WTC11 (cell line): Measurements from ENCODE around the gene TGFBI. TPM values are rescaled to one million over a fixed set of nuclear protein-coding genes. Genes with fewer than 3 reads are reported as not detected.

ENCODE experiments used
- ATAC-seq: fragments of 200-7000 bp; cut with Tn5 transposase; 2 replicates; pipeline ENCODE4 v1.10.0; 2021; ENCODE audit warnings: mild to moderate bottlenecking, moderate library complexity
- CTCF ChIA-PET: fragments of 300-600 bp; sonication (Branson Sonifier 250); formaldehyde crosslinking; loops from one replicate; lab custom pipeline; 2021; ENCODE audit warnings: antibody characterized with exemption; lab: Charles Lee
- POLR2A ChIA-PET: fragments of 350-600 bp; sonication (Branson Sonifier 250); formaldehyde crosslinking; loops from one replicate; lab custom pipeline; 2021; ENCODE audit warnings: antibody characterized with exemption; lab: Charles Lee
- DNase-seq: peaks from one replicate; pipeline ENCODE4 v3.0.0; 2021; ENCODE audit warnings: low spot score
- H3K27ac Mint-ChIP-seq: 2 replicates; pipeline ENCODE4 v1.8.0; 2021; ENCODE audit warnings: mixed read lengths
- H3K27me3 Mint-ChIP-seq: 2 replicates; pipeline ENCODE4 v1.8.0; 2021; ENCODE audit warnings: low read depth, mild to moderate bottlenecking, moderate library complexity, mixed read lengths
- H3K36me3 Mint-ChIP-seq: 2 replicates; pipeline ENCODE4 v1.8.0; 2021; ENCODE audit warnings: mixed read lengths
- H3K4me1 Mint-ChIP-seq: 2 replicates; pipeline ENCODE4 v1.8.0; 2022; ENCODE audit warnings: mixed read lengths
- H3K4me3 Mint-ChIP-seq: 2 replicates; pipeline ENCODE4 v1.8.0; 2021; ENCODE audit warnings: mild to moderate bottlenecking, moderate library complexity, mixed read lengths
- H3K9me3 Mint-ChIP-seq: 2 replicates; pipeline ENCODE4 v1.8.0; 2021; ENCODE audit warnings: mixed read lengths
- ATF1 ChIP-seq: sonication (generic); formaldehyde crosslinking; IDR thresholded peaks from 2 replicates; pipeline ENCODE4 v1.8.1; 2023; ENCODE audit warnings: mild to moderate bottlenecking, moderate library complexity, missing genetic modification reagents
- ATF2 ChIP-seq: sonication (generic); formaldehyde crosslinking; IDR thresholded peaks from 2 replicates; pipeline ENCODE4 v1.8.1; 2022; ENCODE audit warnings: low read depth, missing genetic modification reagents, borderline replicate concordance
- ATF6 ChIP-seq: sonication (generic); formaldehyde crosslinking; IDR thresholded peaks from 2 replicates; pipeline ENCODE4 v1.8.1; 2023; ENCODE audit warnings: mild to moderate bottlenecking, missing genetic modification reagents
- CREB1 ChIP-seq: sonication (generic); formaldehyde crosslinking; IDR thresholded peaks from 2 replicates; pipeline ENCODE4 v1.8.0; 2023; ENCODE audit warnings: mild to moderate bottlenecking, missing genetic modification reagents
- CREM ChIP-seq: sonication (generic); formaldehyde crosslinking; IDR thresholded peaks from 2 replicates; pipeline ENCODE4 v1.8.1; 2022; ENCODE audit warnings: mild to moderate bottlenecking, missing genetic modification reagents, moderate library complexity
- E2F1 ChIP-seq: sonication (generic); formaldehyde crosslinking; IDR thresholded peaks from 2 replicates; pipeline ENCODE4 v1.8.0; 2022; ENCODE audit warnings: mild to moderate bottlenecking, missing genetic modification reagents
- E2F5 ChIP-seq: sonication (generic); formaldehyde crosslinking; IDR thresholded peaks from 2 replicates; pipeline ENCODE4 v1.8.1; 2022; ENCODE audit warnings: mild to moderate bottlenecking, moderate library complexity, missing genetic modification reagents
- ETV6 ChIP-seq: sonication (generic); formaldehyde crosslinking; IDR thresholded peaks from 2 replicates; pipeline ENCODE4 v1.8.1; 2022; ENCODE audit warnings: mild to moderate bottlenecking, missing genetic modification reagents
- FOXP1 ChIP-seq: sonication (generic); formaldehyde crosslinking; IDR thresholded peaks from 2 replicates; pipeline ENCODE4 v1.8.0; 2022; ENCODE audit warnings: missing genetic modification reagents, mild to moderate bottlenecking, moderate library complexity, borderline replicate concordance
- KAT7 ChIP-seq: sonication (generic); formaldehyde crosslinking; IDR thresholded peaks from 2 replicates; pipeline ENCODE4 v1.8.1; 2023; ENCODE audit warnings: missing genetic modification reagents, mild to moderate bottlenecking, borderline replicate concordance
- MYBL2 ChIP-seq: sonication (generic); formaldehyde crosslinking; IDR thresholded peaks from 2 replicates; pipeline ENCODE4 v1.8.1; 2023; ENCODE audit warnings: mild to moderate bottlenecking, moderate library complexity, missing genetic modification reagents
- NR1H2 ChIP-seq: sonication (generic); formaldehyde crosslinking; IDR thresholded peaks from 2 replicates; pipeline ENCODE4 v1.9.0; 2021; ENCODE audit warnings: mild to moderate bottlenecking, moderate library complexity, missing genetic modification reagents
- NR3C1 ChIP-seq: sonication (generic); formaldehyde crosslinking; conservative IDR thresholded peaks from 2 replicates; pipeline ENCODE4 v1.8.1; 2023; ENCODE audit warnings: low read depth, mild to moderate bottlenecking, missing genetic modification reagents
- PRRX2 ChIP-seq: fragments of 250-450 bp; sonication (Bioruptor Pico); IDR thresholded peaks from 2 replicates; pipeline ENCODE4 v1.8.0; 2021; ENCODE audit warnings: mild to moderate bottlenecking
- ZBTB43 ChIP-seq: sonication (generic); formaldehyde crosslinking; IDR thresholded peaks from 2 replicates; pipeline ENCODE4 v1.8.1; 2023; ENCODE audit warnings: mild to moderate bottlenecking, missing genetic modification reagents
- ZMAT4 ChIP-seq: fragments of 250-450 bp; sonication (Bioruptor Pico); IDR thresholded peaks from 2 replicates; pipeline ENCODE4 v1.9.0; 2021; ENCODE audit warnings: mild to moderate bottlenecking
- ZNF219 ChIP-seq: sonication (generic); formaldehyde crosslinking; IDR thresholded peaks from 2 replicates; pipeline ENCODE4 v1.8.0; 2023; ENCODE audit warnings: missing genetic modification reagents, mild to moderate bottlenecking, borderline replicate concordance
- ZNF416 ChIP-seq: fragments of 250-450 bp; sonication (Bioruptor Pico); IDR thresholded peaks from 2 replicates; pipeline ENCODE4 v1.9.0; 2021; ENCODE audit warnings: mild to moderate bottlenecking, inconsistent platforms
- total RNA-seq: library from RNA; stranded (reverse); gene quantifications from 3 replicates; pipeline ENCODE4 v1.2.3, GENCODE V29; 2021

TGFBI gene
- total RNA-seq, 1 experiment from 2014 or later, result 7.2 TPM

- Mint-ChIP-seq H3K4me3 (no peak overlapping the region), H3K27me3 (peaks cover 31% of the 10 kb centered on the region), H3K36me3 (peaks cover 6% of the 10 kb centered on the region; the same call in 1 of the 2 replicates), H3K9me3 (peaks cover 3% of the 10 kb centered on the region), H3K4me1 (peaks cover 5% of the 10 kb centered on the region), H3K27ac (no peak overlapping the region)
- DNase-seq, result no peak
- ChIA-PET POLR2A (no interaction called here), CTCF (interaction anchor here (1.7 kb wide), 1 partner anchor 46 kb away, joined by 4 read pairs; no protein-coding TSS in a partner anchor)
- TF ChIP-seq ATF6 (CRISPR knock-in tag), result no peak
- TF ChIP-seq ETV6 (CRISPR knock-in tag), result no peak
- TF ChIP-seq ZMAT4 (CRISPR knock-in tag), result no peak
- TF ChIP-seq ZNF416 (CRISPR knock-in tag), result no peak
- no peak for TF ChIP-seq FOXP1 (CRISPR knock-in tag)
- no peak for TF ChIP-seq E2F1 (CRISPR knock-in tag)
- TF ChIP-seq PRRX2 (CRISPR knock-in tag), result no peak
- no peak for TF ChIP-seq E2F5 (CRISPR knock-in tag)
- no peak for TF ChIP-seq ATF1 (CRISPR knock-in tag)
- TF ChIP-seq KAT7 (CRISPR knock-in tag), result no peak
- no peak for TF ChIP-seq ZNF219 (CRISPR knock-in tag)
- no peak for TF ChIP-seq MYBL2 (CRISPR knock-in tag)
- TF ChIP-seq ZBTB43 (CRISPR knock-in tag), result no peak
- no peak for TF ChIP-seq ATF2 (CRISPR knock-in tag)
- no peak for TF ChIP-seq CREM (CRISPR knock-in tag)
- TF ChIP-seq NR1H2 (CRISPR knock-in tag), result no peak
- no peak for TF ChIP-seq NR3C1
- TF ChIP-seq CREB1 (CRISPR knock-in tag), result no peak
- ATAC-seq, result no peak
These were observed 7.6 kb downstream of the TGFBI start for GRCh38 chr5:136036293-136036911.
